Gastrocnemius medialis (tissue), 4 donors: Measurements from ENCODE around the gene USP12.

Source experiments
- POLR2A ChIP-seq, 2 donors: fragments of 450-650 bp; IDR thresholded peaks; one replicate each; pipeline ENCODE4 v1.6.1; 2017; ENCODE audit warnings: antibody characterized with exemption in 2 of 2, mild to moderate bottlenecking in 2 of 2, moderate library complexity in 2 of 2
- TF ChIP-seq, protein P1 (sequence below), 5 experiments: fragments of 450-650 bp in 3 of 5; fragments of 200-600 bp in 2 of 5; sonication (generic) in 2 of 5; IDR thresholded peaks in 4 of 5; conservative IDR thresholded peaks in 1 of 5; 1 replicate in 4 of 5; 2 replicates in 1 of 5; pipeline ENCODE4 v1.5.1; 2016 to 2019; ENCODE audit warnings: antibody characterized with exemption in 5 of 5, mild to moderate bottlenecking in 3 of 5, moderate library complexity in 3 of 5

DNA sequence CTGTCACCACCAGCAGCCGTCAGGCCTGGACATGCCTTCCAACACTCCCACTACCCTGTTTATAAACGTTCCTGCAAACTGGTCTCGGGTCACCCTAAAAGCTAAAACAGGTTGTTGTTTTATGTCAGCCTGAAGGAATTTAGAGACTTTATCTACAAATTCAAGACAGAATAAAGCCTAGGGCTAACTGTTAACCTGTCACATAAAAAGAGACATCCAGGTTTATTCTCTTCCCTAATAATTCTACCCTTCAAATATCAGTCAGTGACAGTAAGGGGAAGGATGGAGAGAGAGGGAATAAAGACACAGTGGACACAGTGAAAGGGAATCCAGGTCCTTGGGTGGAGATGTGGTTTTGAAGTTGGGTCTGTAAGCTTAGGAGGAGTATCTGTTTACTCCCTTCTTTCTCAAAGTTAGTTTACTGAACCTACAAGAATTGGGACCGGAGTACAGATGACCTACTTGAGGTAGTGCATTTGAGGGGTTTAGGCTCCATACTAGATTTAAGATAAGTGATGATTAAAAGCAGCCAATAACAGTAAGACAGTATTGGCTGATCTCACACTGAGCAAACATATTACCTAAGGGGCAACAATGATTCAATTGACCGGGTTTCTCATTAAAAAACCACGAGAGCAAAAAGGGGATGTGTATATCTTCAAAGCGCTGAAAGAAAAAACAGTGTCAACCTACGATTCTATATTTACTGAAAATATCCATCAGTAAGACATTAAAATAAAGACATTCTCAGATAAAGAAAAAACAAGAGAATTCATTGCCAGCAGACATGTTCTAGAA lies 142.7 kb downstream of the USP12 start:
- TF ChIP-seq POLR2A (IDR thresholded peaks at IDR 0.05): no peak
- TF ChIP-seq, protein P1, sequence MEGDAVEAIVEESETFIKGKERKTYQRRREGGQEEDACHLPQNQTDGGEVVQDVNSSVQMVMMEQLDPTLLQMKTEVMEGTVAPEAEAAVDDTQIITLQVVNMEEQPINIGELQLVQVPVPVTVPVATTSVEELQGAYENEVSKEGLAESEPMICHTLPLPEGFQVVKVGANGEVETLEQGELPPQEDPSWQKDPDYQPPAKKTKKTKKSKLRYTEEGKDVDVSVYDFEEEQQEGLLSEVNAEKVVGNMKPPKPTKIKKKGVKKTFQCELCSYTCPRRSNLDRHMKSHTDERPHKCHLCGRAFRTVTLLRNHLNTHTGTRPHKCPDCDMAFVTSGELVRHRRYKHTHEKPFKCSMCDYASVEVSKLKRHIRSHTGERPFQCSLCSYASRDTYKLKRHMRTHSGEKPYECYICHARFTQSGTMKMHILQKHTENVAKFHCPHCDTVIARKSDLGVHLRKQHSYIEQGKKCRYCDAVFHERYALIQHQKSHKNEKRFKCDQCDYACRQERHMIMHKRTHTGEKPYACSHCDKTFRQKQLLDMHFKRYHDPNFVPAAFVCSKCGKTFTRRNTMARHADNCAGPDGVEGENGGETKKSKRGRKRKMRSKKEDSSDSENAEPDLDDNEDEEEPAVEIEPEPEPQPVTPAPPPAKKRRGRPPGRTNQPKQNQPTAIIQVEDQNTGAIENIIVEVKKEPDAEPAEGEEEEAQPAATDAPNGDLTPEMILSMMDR (IDR thresholded peaks at IDR 0.05 in 4 of 5, conservative IDR thresholded peaks at IDR 0.05 in 1 of 5): no peak
